SHP77 (cell line): ENCODE measurements around the gene R3HDM2.

ENCODE experiments used
- DNase-seq, 2 experiments: peaks; one replicate each; lab custom pipeline; 2025; lab: John Stamatoyannopoulos, UW

Gene R3HDM2

DNA sequence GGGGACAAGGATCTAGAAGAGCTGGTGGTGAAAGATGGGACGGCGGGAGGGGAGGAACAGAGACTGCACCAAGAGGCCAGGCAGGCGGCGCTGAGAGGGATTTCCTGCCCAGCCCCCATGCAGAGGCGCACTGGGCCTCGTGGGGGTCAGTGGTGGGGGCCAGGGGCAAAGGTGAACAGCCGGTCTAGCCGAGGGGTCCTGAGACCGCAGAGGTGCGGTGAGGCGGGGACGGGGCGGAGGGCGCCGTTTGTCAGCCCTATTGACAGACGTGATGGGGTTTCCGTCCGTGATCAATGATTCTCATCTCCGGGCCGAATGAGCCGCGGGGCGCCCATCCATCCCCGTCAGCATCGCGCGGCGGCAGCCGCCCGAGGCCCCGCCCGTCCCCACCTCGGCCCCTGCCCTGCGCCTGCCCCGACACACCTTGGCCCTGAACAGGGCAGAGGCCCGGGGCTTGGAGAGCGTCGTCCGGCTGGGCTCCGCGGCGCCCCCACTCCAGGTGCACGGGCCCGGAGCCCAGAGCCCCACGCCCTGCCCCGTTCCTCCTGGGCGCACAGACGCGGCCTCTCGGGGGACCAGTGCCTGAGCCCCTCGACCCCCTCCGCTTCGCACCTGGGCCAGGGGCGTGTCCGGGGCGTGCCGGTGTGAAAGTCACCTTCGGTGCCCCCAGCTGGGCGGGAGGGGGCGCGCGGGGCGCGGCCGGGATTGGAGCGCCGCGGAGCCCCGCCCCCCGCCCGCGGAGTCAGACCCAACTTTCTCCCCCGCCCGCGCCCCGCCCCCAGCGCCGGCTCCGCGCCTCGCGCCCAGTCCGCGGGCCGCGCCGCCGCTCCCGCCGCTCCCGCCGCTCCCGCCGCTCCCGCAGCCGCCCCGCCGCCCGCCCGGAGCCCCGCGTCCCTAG is 214.6 kb downstream of the R3HDM2 start, which contains the start of gene NXPH4:
Gene NXPH4, plus strand, starts transcription at position 781 of the 898 bp plus-strand sequence. CDS start 176 bp downstream, outside the sequence.
- peak in 1 of 2 experiments; percentile 22 for DNase-seq

DNA sequence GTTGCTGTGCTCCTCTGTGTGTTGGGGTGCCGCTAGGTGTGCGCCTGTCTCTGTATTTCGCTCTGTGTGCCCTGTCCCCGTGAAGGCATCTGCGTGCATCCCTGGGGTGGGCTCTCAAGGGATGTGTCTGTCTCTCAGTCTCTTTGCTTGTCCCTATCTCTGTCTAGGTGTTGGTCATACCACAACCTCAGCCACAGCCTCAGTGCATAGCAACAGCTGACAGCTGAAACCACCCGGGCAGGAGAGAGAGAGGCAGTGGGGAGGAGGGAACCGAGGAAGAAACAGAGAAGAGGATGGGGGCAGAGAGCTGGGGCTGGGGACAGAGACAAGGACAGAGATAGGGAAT is 215.2 kb downstream of the R3HDM2 start:
- peak in 1 of 2 experiments; percentile 23 for DNase-seq

DNA sequence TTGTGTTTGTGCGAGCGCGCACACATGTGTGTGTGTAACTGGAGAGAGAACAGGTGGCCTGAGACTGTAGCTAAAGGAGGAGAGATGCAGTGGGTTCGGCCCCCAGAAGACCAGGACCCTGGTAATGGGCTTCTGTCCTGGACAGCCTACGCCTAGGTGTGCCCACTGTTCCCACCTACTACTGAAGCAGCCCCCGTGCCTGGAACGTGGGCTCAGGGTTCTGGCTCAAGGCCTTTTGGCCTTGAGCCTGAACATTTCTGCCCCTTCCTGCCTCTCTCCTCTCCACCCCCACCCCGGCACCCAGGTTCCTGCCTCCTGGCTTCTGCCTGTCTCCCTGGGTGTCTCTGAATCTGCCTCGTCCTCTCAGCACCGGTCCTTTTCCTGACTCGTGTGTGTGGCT is 215.8 kb downstream of the R3HDM2 start:
- DNase-seq, result no peak

DNA sequence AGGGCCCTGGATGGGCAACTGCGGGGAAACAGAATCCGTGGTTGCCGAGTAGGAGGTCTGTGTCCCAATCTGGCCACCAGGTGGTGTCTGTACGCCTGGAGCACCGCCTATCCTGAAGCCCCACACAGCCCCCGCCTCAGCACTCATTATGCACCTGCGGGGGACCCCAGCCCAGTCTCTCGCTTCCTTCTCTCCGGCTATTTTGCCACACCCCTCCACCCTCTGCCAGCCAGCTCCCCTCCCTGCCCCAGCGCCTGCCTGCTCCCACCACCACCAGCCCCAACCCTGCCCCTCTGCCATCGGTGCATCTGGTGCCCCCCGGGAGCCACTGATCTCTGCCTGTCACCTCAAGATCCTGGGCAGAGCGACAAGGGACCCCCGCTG is 216.5 kb downstream of the R3HDM2 start:
- peak in 1 of 2 experiments; percentile 76 for DNase-seq

DNA sequence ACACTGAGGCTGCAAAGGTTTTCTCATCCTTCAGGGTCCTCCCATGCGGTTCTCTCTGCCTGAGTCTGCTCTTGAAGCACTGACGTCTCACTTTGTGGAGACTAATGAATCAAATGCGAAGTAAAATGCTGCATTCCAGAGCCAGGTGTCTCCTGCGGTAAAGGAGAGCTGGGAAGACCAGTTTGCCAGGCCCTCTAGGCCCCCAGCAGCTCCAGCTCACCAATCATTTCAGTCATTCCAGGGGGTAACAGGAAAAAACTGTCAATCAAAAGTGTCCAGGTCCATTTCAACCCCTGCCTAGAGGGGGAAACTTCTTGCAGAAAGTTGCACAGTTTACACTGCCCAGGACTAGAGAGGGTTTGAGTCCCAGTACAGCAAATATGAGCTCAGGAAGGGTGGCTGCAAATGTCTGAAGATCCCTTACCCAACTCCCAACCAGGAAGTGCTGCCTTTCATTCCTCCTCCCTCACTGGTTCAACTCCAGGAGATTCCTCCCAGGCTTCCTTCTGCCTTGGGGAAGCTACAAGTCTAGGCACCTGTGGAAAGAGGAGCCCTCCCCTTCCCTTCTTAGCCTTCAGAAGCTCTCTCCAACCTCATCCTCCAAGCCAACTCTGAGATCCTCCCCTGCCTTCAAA is 217.0 kb downstream of the R3HDM2 start:
- DNase-seq, result peak in 1 of 2 experiments; percentile 62

DNA sequence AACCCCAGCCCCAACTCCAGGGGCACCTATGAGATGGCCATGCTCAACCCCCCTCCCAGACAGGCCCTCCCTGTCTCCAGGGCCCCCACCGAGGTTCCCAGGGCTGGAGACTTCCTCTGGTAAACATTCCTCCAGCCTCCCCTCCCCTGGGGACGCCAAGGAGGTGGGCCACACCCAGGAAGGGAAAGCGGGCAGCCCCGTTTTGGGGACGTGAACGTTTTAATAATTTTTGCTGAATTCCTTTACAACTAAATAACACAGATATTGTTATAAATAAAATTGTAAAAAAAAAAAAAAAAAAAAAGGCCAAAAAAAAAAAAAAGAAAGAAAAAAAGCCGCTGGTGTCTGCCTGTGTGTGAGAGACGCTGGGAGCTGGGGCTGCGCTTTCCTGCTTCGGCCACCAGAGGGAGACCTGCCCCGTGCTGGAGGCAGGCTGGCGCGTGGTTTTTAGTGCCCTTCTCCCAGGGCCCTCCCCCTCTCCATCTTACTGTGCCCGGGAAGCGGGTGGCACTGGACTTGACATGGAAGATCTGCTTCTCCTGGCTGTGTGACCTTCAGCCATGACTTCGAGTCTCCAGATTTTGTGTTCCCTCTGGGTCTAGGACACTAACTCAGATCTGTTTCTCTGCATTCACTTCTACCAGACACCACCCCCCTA is 217.7 kb downstream of the R3HDM2 start:
- peak; percentile 71 to 74 for DNase-seq

DNA sequence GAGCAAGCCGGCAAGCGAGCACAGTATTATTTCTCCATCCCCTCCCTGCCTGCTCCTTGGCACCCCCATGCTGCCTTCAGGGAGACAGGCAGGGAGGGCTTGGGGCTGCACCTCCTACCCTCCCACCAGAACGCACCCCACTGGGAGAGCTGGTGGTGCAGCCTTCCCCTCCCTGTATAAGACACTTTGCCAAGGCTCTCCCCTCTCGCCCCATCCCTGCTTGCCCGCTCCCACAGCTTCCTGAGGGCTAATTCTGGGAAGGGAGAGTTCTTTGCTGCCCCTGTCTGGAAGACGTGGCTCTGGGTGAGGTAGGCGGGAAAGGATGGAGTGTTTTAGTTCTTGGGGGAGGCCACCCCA is 218.2 kb downstream of the R3HDM2 start:
- no peak for DNase-seq

DNA sequence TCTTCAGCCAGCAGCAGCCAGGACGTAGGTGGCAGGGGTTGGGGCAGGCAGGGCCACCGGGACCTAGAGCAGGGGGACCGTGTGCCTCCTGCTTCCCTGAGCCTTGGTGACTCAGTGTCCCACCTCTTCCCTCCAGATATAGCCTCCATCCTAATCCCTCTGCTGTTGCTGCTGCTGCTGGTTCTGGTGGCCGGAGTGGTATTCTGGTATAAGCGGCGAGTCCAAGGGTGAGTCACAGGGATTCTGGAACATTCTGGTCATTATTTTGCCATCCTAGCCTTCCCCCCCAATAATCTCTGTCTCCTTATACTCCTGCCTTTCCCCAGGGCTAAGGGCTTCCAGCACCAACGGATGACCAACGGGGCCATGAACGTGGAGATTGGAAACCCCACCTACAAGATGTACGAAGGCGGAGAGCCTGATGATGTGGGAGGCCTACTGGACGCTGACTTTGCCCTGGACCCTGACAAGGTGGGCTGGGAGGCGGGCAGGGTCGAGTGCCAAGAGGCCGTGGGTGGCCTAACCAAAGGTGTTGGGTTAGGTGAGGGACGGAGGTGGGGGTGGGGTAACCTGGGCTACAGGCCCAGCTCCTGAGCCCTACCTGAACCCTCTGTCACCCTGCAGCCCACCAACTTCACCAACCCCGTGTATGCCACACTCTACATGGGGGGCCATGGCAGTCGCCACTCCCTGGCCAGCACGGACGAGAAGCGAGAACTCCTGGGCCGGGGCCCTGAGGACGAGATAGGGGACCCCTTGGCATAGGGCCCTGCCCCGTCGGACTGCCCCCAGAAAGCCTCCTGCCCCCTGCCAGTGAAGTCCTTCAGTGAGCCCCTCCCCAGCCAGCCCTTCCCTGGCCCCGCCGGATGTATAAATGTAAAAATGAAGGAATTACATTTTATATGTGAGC is 218.8 kb downstream of the R3HDM2 start:
- DNase-seq, result no peak

DNA sequence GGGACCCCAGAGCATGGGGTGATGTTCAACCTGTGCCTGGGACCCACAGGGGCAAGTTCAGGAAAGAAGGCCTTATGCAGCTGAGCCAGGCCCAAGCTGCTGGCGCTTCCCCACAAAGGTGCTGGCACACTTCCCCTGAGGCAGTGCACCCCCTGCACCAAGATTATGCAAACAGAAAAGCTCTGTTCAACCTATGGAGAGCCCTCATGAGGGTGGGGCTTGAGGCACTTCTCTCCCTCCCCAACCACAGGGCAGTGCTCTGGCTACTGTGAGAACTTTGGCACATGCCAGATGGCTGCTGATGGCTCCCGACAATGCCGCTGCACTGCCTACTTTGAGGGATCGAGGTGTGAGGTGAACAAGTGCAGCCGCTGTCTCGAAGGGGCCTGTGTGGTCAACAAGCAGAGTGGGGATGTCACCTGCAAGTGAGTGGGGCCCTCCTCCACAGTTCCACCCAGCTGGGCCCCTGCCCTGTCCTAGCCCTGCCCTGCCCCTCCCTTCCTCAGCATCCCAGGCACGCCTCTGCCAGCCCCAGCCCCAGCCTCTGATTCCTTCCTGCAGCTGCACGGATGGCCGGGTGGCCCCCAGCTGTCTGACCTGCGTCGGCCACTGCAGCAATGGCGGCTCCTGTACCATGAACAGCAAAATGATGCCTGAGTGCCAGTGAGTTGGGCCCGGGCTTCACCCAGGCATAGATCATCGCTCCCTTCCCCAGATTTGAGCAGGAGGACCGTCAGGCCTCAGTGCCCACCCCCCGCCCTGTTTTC is 219.7 kb downstream of the R3HDM2 start:
- DNase-seq, result no peak

DNA sequence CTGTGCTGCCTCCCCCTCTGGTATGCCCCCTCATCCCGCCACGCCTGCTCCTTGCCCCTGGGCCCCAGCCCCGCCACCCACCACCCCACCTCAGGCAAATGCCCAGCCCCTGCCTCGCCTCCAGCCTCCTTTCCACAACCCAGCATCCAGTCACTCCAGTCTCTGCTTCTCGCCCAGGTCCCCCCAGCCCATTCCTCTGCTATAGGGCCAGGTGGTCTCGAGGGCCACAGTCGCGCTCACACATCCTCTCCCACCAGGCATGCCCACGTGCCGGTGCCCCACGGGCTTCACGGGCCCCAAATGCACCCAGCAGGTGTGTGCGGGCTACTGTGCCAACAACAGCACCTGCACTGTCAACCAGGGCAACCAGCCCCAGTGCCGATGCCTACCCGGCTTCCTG is 220.4 kb downstream of the R3HDM2 start:
- DNase-seq, result no peak

DNA sequence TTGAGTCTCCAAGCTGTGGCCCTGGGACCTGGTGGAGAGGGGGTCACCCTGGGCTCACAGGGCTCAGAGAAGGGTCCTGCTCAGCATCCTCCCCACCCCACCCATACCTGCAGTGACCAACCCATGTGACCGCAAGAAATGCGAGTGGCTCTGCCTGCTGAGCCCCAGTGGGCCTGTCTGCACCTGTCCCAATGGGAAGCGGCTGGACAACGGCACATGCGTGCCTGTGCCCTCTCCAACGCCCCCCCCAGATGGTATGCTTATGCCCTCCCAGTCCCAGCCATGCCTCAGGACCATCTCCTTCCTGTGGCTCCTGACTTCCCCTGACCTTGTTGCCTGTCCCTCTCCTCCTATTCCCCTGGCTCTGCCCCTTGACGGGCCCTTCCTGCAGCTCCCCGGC is 220.9 kb downstream of the R3HDM2 start:
- DNase-seq, result no peak

DNA sequence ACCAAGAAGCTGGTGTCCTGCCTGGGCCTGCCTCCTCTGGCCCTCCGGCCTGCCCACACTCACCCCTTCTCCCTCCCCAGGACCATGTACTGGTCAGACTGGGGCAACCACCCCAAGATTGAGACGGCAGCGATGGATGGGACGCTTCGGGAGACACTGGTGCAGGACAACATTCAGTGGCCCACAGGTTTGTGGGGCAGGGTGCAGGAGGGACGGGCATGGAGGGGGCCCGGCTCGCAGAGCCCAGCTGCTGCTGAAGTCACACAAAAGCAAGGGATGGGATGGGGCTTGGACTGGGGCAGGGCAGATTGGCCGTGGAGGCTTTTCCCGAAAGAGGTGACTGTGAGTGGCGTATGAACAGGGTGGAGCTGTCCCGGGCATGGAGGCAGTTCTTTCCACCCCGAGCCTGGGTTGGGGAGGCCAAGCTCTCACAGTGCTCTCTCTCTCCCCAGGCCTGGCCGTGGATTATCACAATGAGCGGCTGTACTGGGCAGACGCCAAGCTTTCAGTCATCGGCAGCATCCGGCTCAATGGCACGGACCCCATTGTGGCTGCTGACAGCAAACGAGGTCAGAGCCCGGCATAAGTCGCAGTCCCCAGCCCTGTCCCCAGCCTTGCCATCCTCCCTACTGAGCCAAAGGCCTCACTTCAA is 222.1 kb downstream of the R3HDM2 start:
- no peak for DNase-seq

DNA sequence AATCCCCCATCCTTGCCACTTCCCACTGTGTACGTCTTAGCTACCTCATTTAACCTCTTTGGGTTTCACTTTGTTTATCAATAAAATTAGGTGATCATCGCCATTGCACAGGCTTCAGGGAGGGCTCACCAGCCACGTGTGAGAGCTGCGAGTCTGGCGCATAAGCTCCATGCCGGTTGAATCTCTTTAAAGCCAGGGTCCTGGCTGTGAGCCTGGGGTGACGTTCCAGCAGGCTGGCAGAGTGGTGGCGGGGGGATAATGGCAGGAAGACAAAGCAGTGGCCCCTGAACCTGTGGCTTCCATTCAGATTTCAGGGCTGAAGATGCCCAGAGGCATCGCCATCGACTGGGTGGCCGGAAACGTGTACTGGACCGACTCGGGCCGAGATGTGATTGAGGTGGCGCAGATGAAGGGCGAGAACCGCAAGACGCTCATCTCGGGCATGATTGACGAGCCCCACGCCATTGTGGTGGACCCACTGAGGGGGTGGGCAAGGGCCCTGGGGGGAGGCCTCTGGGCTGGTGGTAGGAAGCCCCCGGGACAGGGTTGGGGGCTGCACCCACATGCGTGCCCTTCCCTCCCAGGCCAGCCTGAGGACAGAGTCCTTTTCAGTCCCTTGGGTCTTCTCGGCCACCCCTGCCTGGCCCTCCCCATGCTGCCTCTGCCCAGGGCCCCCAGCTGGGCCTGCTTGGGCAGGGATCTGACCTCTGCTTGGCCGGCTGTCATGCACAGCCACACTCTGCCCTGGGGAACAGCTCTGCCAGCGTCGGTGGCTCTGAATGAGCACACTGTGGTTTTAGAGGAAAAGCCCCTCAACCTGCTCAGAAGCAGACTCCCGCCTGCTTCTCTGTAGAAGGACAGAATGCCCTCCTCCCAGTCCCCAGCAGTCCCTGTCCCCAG is 222.9 kb downstream of the R3HDM2 start:
- DNase-seq, result no peak

DNA sequence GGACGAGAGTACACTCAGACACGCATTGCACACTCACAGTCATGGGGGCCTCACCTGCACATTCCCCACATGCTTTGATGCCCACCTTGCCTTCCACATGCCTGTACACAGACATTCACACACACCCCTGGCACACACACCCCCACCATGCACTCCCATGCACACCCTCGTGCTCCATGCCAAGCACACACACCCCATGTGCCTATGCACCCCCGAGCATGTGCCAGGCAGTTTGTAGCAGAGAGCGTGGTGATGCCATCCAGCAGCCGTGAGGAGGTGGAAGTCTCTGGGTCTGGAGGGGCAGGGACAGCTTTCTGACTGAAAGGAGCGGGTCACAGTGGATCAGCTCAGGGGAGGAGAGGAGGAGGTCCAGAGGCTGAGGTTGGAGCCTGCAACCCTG is 224.9 kb downstream of the R3HDM2 start:
- no peak for DNase-seq

DNA sequence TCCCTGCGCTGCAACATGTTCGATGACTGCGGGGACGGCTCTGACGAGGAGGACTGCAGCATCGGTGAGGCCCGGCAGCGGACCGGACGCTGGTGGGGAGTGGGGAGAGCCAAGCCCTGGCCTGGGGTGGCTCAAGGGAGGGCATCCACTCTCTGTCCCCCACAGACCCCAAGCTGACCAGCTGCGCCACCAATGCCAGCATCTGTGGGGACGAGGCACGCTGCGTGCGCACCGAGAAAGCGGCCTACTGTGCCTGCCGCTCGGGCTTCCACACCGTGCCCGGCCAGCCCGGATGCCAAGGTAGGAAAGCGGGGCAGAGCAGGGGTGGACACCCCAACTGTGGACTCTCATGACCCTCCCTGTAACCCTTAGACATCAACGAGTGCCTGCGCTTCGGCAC is 225.7 kb downstream of the R3HDM2 start:
- no peak for DNase-seq

DNA sequence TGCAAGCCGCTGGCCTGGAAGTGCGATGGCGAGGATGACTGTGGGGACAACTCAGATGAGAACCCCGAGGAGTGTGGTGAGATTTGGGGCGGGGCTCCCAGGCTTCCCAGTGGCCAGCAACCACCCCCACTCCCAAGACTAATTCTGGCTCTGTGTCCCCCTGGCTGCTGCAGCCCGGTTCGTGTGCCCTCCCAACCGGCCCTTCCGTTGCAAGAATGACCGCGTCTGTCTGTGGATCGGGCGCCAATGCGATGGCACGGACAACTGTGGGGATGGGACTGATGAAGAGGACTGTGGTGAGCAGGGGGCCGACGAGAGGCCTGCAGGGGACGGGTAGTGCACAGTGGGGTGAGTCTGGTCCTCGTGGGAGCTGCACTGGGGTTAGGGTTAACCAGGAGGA is 226.4 kb downstream of the R3HDM2 start:
- no peak for DNase-seq

DNA sequence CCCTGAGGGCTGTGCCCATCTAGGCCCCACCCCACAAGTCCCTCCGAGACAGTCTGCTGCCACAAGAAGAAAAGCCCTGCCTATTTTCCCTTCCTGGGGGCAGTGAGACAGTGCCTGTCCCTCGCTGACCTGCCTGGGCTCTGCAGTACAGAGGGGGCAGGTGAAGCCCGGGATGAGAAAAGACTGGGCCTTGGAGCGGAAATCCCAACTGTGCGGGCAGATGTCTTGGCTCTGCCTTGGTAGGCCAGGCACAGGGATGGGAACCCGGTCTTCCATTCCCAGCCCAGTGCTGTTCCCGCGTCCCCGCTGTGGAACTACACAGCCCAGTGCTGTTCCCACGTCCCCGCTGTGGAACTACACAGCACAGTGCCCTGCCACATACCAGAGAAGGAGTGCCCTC is 227.1 kb downstream of the R3HDM2 start:
- no peak for DNase-seq
